Psoas muscle (tissue), 8 donors: ENCODE measurements around the gene TRMT6. TPM values are rescaled to one million over a fixed set of nuclear protein-coding genes. Genes with fewer than 3 reads are reported as not detected.

Experiments
- ATAC-seq, 4 donors: fragments of 200-7000 bp; cut with Tn5 transposase; one replicate each; pipeline ENCODE4 v1.9.1; 2020; ENCODE audit warnings: moderate library complexity in 3 of 4, mild to moderate bottlenecking in 2 of 4
- DNase-seq, 2 donors: peaks; one replicate each; pipeline ENCODE4 v3.0.0-alpha.2; 2020
- H3K27ac ChIP-seq: fragments of 200-600 bp; one replicate; pipeline ENCODE4 v1.8.0; 2022
- H3K27me3 ChIP-seq, 3 donors: fragments of 200-600 bp in 1 of 3; one replicate each; pipeline versions ENCODE4 v1.6.1 to v1.8.0; 2013 to 2022; ENCODE audit warnings: low read length in 2 of 3, mild to moderate bottlenecking in 2 of 3, moderate library complexity in 1 of 3; ENCODE audit not compliant: insufficient read depth in 3 of 3
- H3K36me3 ChIP-seq, 2 donors: fragments of 200-600 bp in 1 of 2; one replicate each; pipeline versions ENCODE4 v1.6.1 to v1.8.0; 2013 to 2022; ENCODE audit warnings: low read depth in 1 of 2, mild to moderate bottlenecking in 1 of 2, moderate library complexity in 1 of 2; ENCODE audit not compliant: insufficient read depth in 1 of 2
- H3K4me1 ChIP-seq: fragments of 200-600 bp; one replicate; pipeline ENCODE4 v1.8.0; 2022
- H3K4me3 ChIP-seq: fragments of 200-600 bp; one replicate; pipeline ENCODE4 v1.8.0; 2022; ENCODE audit warnings: mild to moderate bottlenecking
- H3K9me3 ChIP-seq: fragments of 200-600 bp; one replicate; pipeline ENCODE4 v1.8.0; 2022
- CTCF ChIP-seq: fragments of 200-600 bp; IDR thresholded peaks from one replicate; pipeline ENCODE4 v1.8.0; 2022; ENCODE audit warnings: antibody characterized with exemption
- WGBS, 3 donors: extraction: QIAGEN DNeasy Blood & Tissue Kit; methylation state at CpG; one replicate each; pipeline versions ENCODE4 v1.1.6 to v1.1.7; 2013; 5-methylcytosine and 5-hydroxymethylcytosine counted together
- intact Hi-C, 2 donors: fragments of 100-400 bp; cut with DNase I; formaldehyde crosslinking; loops; one replicate each; pipeline versions ENCODE4 v1.11.0 to v1.14.2; 2022
- polyA plus RNA-seq, 3 donors: library from polyadenylated mRNA; stranded (reverse); fragments of 200-250 nt; gene quantifications; one replicate each; pipeline ENCODE4 v1.2.3, GENCODE V29; 2013
- total RNA-seq, 4 donors: library from RNA; stranded (reverse); fragmentation: NEBNext Ultra II Directional in 2 of 4; extraction: Animal tissue kit (Norgen Biotek cat#: 25700) in 2 of 4; gene quantifications; one replicate each; pipeline versions ENCODE4 v1.2.1 to v1.2.4, GENCODE V29; 2021 to 2023
- donor health status: healthy with polysubstance abuse.
- donor health status: DM: no; HTN: no; CAD: no; lungs with moderate emphysema.
- donor health status: Bipolar disorder and iron deficiency.
- donor health status: healthy.
- donor health status: DM: yes; HTN: yes; CAD: no.
- donor health status: DM: no; HTN: no; CAD: no.
- donor health status: DM: no; HTN: no; CAD: no.
- donor health status: DM: yes; HTN: yes; CAD: no.

The TRMT6 gene
- total and polyA plus RNA-seq, 7 donors: 9.0 to 177 (median 23.3) TPM

GRCh38 chr20:5945963-5946362 lies 4.4 kb downstream of the TRMT6 start:
- no peaks in the 10 kb centered on the region for H3K9me3 ChIP-seq
- no peak overlapping the region for H3K27ac ChIP-seq
- no peak for ATAC-seq
- intact Hi-C loops: loop anchor here in 1 of 2 donors (10.0 kb wide), 1 partner anchor 129 kb away; no protein-coding TSS in a partner anchor
- TF ChIP-seq CTCF: no peak
- no peaks in the 10 kb centered on the region for H3K27me3 ChIP-seq
- DNase-seq: no peak
- H3K36me3 ChIP-seq: peaks cover 13 to 77% of the 10 kb centered on the region in 2 donors
- no peak overlapping the region for H3K4me3 ChIP-seq
- WGBS, 3 donors: 65 to 81% (median 71%) methylated on average over 3 of the region's 3 CpGs
- H3K4me1 ChIP-seq: peaks cover 8% of the 10 kb centered on the region

- 72 to 81% (median 73%) methylated on average over 6 of the region's 6 CpGs for WGBS, 3 donors
- ATAC-seq (no peak), DNase-seq (no peak)
- intact Hi-C loops: loop anchor here (10.0 kb wide), 2 partner anchors 114 to 364 kb away; no protein-coding TSS in a partner anchor
- Histone ChIP-seq H3K9me3 (no peaks in the 10 kb centered on the region), H3K27me3 (no peaks in the 10 kb centered on the region), H3K4me3 (no peak overlapping the region), H3K36me3 (peaks cover 14 to 65% of the 10 kb centered on the region in 2 donors), H3K4me1 (no peaks in the 10 kb centered on the region), H3K27ac (no peak overlapping the region)
- TF ChIP-seq CTCF: no peak
Measured at GRCh38 chr20:5938456-5939029, 11.8 kb downstream of the TRMT6 start.

- 77 to 83% (median 79%) methylated on average over 3 of the region's 3 CpGs for WGBS, 3 donors
- Histone ChIP-seq H3K4me1 (no peaks in the 10 kb centered on the region), H3K27ac (no peak overlapping the region), H3K9me3 (no peaks in the 10 kb centered on the region), H3K36me3 (peaks cover 3 to 42% of the 10 kb centered on the region in 2 donors), H3K4me3 (no peak overlapping the region), H3K27me3 (no peaks in the 10 kb centered on the region)
- no peak for TF ChIP-seq CTCF
- no peak for ATAC-seq
- no peak for DNase-seq
- intact Hi-C loops: loop anchor here (10.0 kb wide), 2 partner anchors 111 to 361 kb away; no protein-coding TSS in a partner anchor
Measured at GRCh38 chr20:5936238-5936637, 14.1 kb downstream of the TRMT6 start.

GRCh38 chr20:5935384-5935783 lies 14.9 kb downstream of the TRMT6 start:
- TF ChIP-seq CTCF: no peak
- no peaks in the 10 kb centered on the region for H3K4me1 ChIP-seq
- ATAC-seq: no peak
- H3K27me3 ChIP-seq: no peaks in the 10 kb centered on the region
- peaks cover 3 to 33% of the 10 kb centered on the region in 2 donors for H3K36me3 ChIP-seq
- intact Hi-C loops: loop anchor here (10.0 kb wide), 2 partner anchors 111 to 361 kb away; no protein-coding TSS in a partner anchor
- H3K27ac ChIP-seq: no peak overlapping the region
- no peak overlapping the region for H3K4me3 ChIP-seq
- WGBS, 3 donors: 79 to 91% (median 87%) methylated on average over 1 of the region's 1 CpG
- no peak for DNase-seq
- H3K9me3 ChIP-seq: no peaks in the 10 kb centered on the region
